Endothelial cell of umbilical vein (primary cell): ENCODE measurements around the gene NR2C2.

ENCODE experiments used
- EZH2 ChIP-seq: IDR thresholded peaks from 2 replicates; pipeline ENCODE4 v1.6.1; 2012; ENCODE audit warnings: borderline replicate concordance, low read depth, mild to moderate bottlenecking, moderate library complexity, low read length, inconsistent platforms; ENCODE audit not compliant: severe bottlenecking
- GATA2 ChIP-seq: IDR thresholded peaks from 2 replicates; pipeline ENCODE4 v1.7.0; 2011; ENCODE audit warnings: low read depth, mild to moderate bottlenecking, moderate library complexity, mixed read lengths, low read length; ENCODE audit not compliant: insufficient read length, insufficient read depth
- MYC ChIP-seq: IDR thresholded peaks from one replicate; pipeline ENCODE4 v1.6.1; 2011; ENCODE audit warnings: mild to moderate bottlenecking, low read depth, low read length
- POLR2AphosphoS5 ChIP-seq: IDR thresholded peaks from 2 replicates; pipeline ENCODE4 v1.6.1; 2012; ENCODE audit warnings: low read depth, mild to moderate bottlenecking, control low read depth, low read length, moderate library complexity; ENCODE audit not compliant: insufficient read depth
- TF ChIP-seq, protein P1 (sequence below), 2 donors: IDR thresholded peaks; 1 replicate in 1 of 2; 2 replicates in 1 of 2; pipeline ENCODE4 v1.5.1; 2011; ENCODE audit warnings: low read length in 2 of 2, mild to moderate bottlenecking in 2 of 2, moderate library complexity in 2 of 2, control low read depth in 1 of 2, inconsistent platforms in 1 of 2, low read depth in 1 of 2; ENCODE audit not compliant: insufficient read depth in 1 of 2; ENCODE audit errors: extremely low read depth in 1 of 2
- TF ChIP-seq, protein P2 (sequence below): IDR thresholded peaks from 2 replicates; pipeline ENCODE4 v1.6.1; 2011; ENCODE audit not compliant: insufficient read depth, insufficient read length

DNA sequence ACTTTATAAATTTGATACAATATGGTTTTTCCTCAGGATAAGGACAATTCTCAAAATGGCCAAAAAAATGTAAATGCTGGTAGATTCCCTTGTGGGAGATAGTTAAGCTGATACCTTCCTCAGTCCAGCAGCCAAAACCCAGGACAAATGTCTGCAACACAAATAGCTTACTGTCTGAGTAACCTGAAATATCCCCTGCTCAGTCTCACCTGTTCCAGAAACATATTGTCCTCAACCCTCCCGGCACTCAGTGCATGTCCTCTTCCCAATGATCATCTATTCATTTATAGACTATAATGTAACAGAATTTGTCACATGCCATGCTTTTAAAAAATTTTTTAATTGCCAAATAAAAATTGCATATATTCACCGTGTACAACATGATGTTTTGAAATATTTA, 139.3 kb downstream of the NR2C2 start:
- TF ChIP-seq, protein P1, sequence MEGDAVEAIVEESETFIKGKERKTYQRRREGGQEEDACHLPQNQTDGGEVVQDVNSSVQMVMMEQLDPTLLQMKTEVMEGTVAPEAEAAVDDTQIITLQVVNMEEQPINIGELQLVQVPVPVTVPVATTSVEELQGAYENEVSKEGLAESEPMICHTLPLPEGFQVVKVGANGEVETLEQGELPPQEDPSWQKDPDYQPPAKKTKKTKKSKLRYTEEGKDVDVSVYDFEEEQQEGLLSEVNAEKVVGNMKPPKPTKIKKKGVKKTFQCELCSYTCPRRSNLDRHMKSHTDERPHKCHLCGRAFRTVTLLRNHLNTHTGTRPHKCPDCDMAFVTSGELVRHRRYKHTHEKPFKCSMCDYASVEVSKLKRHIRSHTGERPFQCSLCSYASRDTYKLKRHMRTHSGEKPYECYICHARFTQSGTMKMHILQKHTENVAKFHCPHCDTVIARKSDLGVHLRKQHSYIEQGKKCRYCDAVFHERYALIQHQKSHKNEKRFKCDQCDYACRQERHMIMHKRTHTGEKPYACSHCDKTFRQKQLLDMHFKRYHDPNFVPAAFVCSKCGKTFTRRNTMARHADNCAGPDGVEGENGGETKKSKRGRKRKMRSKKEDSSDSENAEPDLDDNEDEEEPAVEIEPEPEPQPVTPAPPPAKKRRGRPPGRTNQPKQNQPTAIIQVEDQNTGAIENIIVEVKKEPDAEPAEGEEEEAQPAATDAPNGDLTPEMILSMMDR (IDR thresholded peaks at IDR 0.05; ENCODE audit: extremely low read depth in 1 of 2, insufficient read depth in 1 of 2, low read depth in 1 of 2, low read length in 2 of 2) = no peak
- TF ChIP-seq GATA2 (no peak), MYC (no peak), EZH2 (no peak), POLR2AphosphoS5 (no peak)
- TF ChIP-seq, protein P2, sequence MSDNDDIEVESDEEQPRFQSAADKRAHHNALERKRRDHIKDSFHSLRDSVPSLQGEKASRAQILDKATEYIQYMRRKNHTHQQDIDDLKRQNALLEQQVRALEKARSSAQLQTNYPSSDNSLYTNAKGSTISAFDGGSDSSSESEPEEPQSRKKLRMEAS = no peak
